Neuronal stem cell (in vitro differentiated cells): ENCODE measurements around the gene MTARC2.

Experiments
- DNase-seq: peaks from one replicate; pipeline ENCODE4 v3.0.0-alpha.2; 2013; ENCODE audit warnings: low spot score
- H2AFZ ChIP-seq: one replicate; pipeline ENCODE4 v1.6.1; 2013; ENCODE audit warnings: mild to moderate bottlenecking, low read length, inconsistent platforms
- H2AK5ac ChIP-seq: 2 replicates; pipeline ENCODE4 v1.6.1; 2013; ENCODE audit warnings: low read depth, mild to moderate bottlenecking, inconsistent platforms, low read length, moderate library complexity, mixed read lengths
- H2BK120ac ChIP-seq: 2 replicates; pipeline ENCODE4 v1.6.1; 2013; ENCODE audit warnings: low read depth, mild to moderate bottlenecking, inconsistent platforms, low read length, moderate library complexity, mixed read lengths
- H2BK12ac ChIP-seq: one replicate; pipeline ENCODE4 v1.6.1; 2013; ENCODE audit warnings: low read length, inconsistent platforms
- H2BK15ac ChIP-seq: 2 replicates; pipeline ENCODE4 v1.6.1; 2013; ENCODE audit warnings: mild to moderate bottlenecking, low read length, inconsistent platforms, mixed read lengths
- H2BK5ac ChIP-seq: one replicate; pipeline ENCODE4 v1.6.1; 2013; ENCODE audit warnings: inconsistent platforms, mild to moderate bottlenecking, low read length, moderate library complexity
- H3K14ac ChIP-seq: one replicate; pipeline ENCODE4 v1.6.1; 2013; ENCODE audit warnings: low read length, inconsistent platforms
- H3K18ac ChIP-seq: 2 replicates; pipeline ENCODE4 v1.6.1; 2013; ENCODE audit warnings: low read length, inconsistent platforms
- H3K23ac ChIP-seq: 2 replicates; pipeline ENCODE4 v1.6.1; 2013; ENCODE audit warnings: low read depth, mild to moderate bottlenecking, mixed read lengths, low read length, inconsistent platforms; ENCODE audit not compliant: poor library complexity
- H3K27ac ChIP-seq: replicated peaks from 3 replicates; pipeline ENCODE4 v1.5.1; 2013; ENCODE audit warnings: low read length, inconsistent platforms
- H3K27me3 ChIP-seq, 3 experiments: 2 replicates each; pipeline ENCODE4 v1.6.1; 2013; ENCODE audit warnings: low read length in 3 of 3, mild to moderate bottlenecking in 2 of 3, inconsistent platforms in 1 of 3, low read depth in 1 of 3, mixed read lengths in 1 of 3, moderate library complexity in 1 of 3; ENCODE audit not compliant: control insufficient read depth in 3 of 3, insufficient read depth in 3 of 3
- H3K36me3 ChIP-seq, 2 donors: replicated peaks in 1 of 2; 2 replicates each; pipeline ENCODE4 v1.6.1; 2013; ENCODE audit warnings: low read length in 2 of 2; ENCODE audit not compliant: control insufficient read depth in 2 of 2, insufficient read depth in 2 of 2
- H3K4ac ChIP-seq: 2 replicates; pipeline ENCODE4 v1.6.1; 2013; ENCODE audit warnings: inconsistent platforms, mild to moderate bottlenecking, low read length, moderate library complexity
- H3K4me1 ChIP-seq, 2 donors: 1 replicate in 1 of 2; 2 replicates in 1 of 2; pipeline ENCODE4 v1.6.1; 2013; ENCODE audit warnings: low read length in 2 of 2, low read depth in 1 of 2; ENCODE audit not compliant: control insufficient read depth in 2 of 2, insufficient read depth in 1 of 2
- H3K4me2 ChIP-seq: one replicate; pipeline ENCODE4 v1.6.1; 2013; ENCODE audit warnings: mild to moderate bottlenecking, low read length, inconsistent platforms; ENCODE audit not compliant: insufficient read depth, poor library complexity, severe bottlenecking
- H3K4me3 ChIP-seq, 2 donors: 2 replicates each; pipeline ENCODE4 v1.5.1; 2013; ENCODE audit warnings: low read length in 2 of 2, mild to moderate bottlenecking in 2 of 2, inconsistent platforms in 1 of 2, moderate library complexity in 1 of 2
- H3K79me1 ChIP-seq: one replicate; pipeline ENCODE4 v1.6.1; 2013; ENCODE audit warnings: low read depth, mild to moderate bottlenecking, inconsistent platforms, low read length, moderate library complexity
- H3K9ac ChIP-seq: one replicate; pipeline ENCODE4 v1.6.1; 2013; ENCODE audit warnings: mild to moderate bottlenecking, low read depth, low read length, inconsistent platforms; ENCODE audit not compliant: poor library complexity
- H3K9me3 ChIP-seq, 2 donors: replicated peaks in 1 of 2; 2 replicates each; pipeline versions ENCODE3 to v1.6.1; 2013; ENCODE audit warnings: low read length in 2 of 2, mild to moderate bottlenecking in 2 of 2, inconsistent platforms in 1 of 2, low read depth in 1 of 2, mixed read lengths in 1 of 2, moderate library complexity in 1 of 2; ENCODE audit not compliant: control insufficient read depth in 2 of 2, insufficient read depth in 1 of 2
- H4K8ac ChIP-seq: one replicate; pipeline ENCODE4 v1.6.1; 2013; ENCODE audit warnings: low read depth, mild to moderate bottlenecking, inconsistent platforms, low read length, moderate library complexity
- H4K91ac ChIP-seq: one replicate; pipeline ENCODE4 v1.6.1; 2013; ENCODE audit warnings: low read length, low read depth, mild to moderate bottlenecking, inconsistent platforms; ENCODE audit not compliant: poor library complexity
- WGBS, 2 donors: extraction: QIAGEN DNeasy Blood & Tissue Kit; methylation state at CpG; one replicate each; pipeline ENCODE4 v1.1.7; 2013; ENCODE audit warnings: missing lambda C conversion rate in 2 of 2, mixed read lengths in 1 of 2; ENCODE audit not compliant: insufficient read length in 2 of 2, insufficient replicate concordance in 1 of 2; ENCODE audit errors: extremely low coverage in 2 of 2; 5-methylcytosine and 5-hydroxymethylcytosine counted together

Gene MTARC2

DNA sequence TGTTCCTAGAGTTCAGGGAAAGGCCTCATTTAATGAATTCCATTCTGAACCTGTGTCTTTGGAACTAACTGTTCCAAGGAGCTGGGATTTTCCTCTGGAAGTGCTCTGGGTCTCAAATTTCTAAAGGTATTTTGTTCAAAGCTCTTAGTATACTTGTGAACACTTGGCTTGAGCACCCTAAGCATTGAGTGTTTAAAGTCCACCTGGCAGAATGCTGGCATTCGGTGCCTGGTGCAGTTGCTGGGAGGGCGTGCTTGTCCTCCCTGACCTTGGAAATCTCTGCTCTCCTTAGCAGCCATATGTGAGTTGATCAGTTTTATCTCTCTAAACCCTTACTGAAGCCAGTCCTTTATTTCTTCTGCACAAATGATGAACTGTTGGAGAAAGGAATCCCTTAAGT, 3.0 kb downstream of the MTARC2 start:
- Histone ChIP-seq H2BK5ac (no peak overlapping the region), H3K4ac (no peak overlapping the region), H3K4me2 (no peak overlapping the region), H3K18ac (no peak overlapping the region), H3K9ac (no peak overlapping the region), H3K14ac (no peak overlapping the region), H4K8ac (no peak overlapping the region), H3K4me1 (peaks cover 2 to 3% of the 10 kb centered on the region in 2 donors), H3K27ac (no peak overlapping the region), H3K23ac (no peak overlapping the region), H2BK15ac (no peak overlapping the region), H4K91ac (no peak overlapping the region), H2BK120ac (no peak overlapping the region), H3K9me3 (no peaks in the 10 kb centered on the region), H2AK5ac (no peak overlapping the region), H3K4me3 (no peak overlapping the region), H3K27me3 (peaks cover 8 to 38% (median 17%) of the 10 kb centered on the region in 3 experiments), H2BK12ac (no peak overlapping the region), H3K79me1 (no peaks in the 10 kb centered on the region), H3K36me3 (peaks cover 0 to 4% of the 10 kb centered on the region in 2 donors), H2AFZ (no peak overlapping the region)
- no peak for DNase-seq
- no CpG with 5 or more reads among the region's 2 CpGs for WGBS, 2 donors

DNA sequence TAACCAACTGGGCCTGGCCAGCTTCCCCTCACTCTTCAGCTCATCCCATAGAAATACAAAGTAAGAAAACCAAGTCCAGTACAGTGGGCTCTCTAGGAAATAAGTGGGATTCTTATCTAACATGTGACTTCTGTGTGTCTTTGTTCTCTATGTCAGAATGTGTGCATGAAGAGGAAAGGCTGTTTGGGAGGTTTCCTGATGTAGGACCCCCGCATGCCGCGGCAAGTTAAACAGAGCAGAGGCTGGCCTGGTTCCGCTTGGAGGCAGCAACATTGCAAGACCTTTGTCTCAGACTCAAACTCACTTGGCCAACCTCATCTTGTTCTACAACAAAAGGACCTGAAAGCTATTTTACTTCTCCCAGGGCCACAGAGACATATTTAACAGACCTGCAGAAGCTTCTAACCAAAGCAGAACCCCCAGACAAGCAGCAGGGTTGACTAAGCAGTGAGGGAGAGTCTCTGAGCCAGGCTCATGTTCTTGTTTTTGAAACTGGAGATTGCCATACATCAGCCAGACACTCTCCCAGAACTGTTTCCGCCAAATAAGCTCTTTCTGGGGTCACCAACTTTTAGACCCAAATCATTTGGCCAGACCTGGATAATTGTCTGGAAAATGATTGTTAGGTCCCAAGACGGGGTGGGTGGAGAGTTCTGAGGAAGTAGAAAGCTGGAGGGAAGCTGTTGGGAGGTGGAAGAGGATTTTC, 6.2 kb downstream of the MTARC2 start:
- no peak for DNase-seq
- Histone ChIP-seq H3K4ac (no peak overlapping the region), H2BK12ac (no peak overlapping the region), H2BK15ac (no peak overlapping the region), H3K23ac (no peak overlapping the region), H3K18ac (no peak overlapping the region), H3K4me1 (no peaks in the 10 kb centered on the region), H2AFZ (no peak overlapping the region), H3K27ac (no peak overlapping the region), H3K14ac (no peak overlapping the region), H3K79me1 (no peaks in the 10 kb centered on the region), H3K27me3 (peaks cover 0 to 7% (median 0%) of the 10 kb centered on the region in 3 experiments), H3K36me3 (peaks cover 0 to 5% of the 10 kb centered on the region in 2 donors), H2BK5ac (no peak overlapping the region), H4K8ac (no peak overlapping the region), H3K4me2 (no peak overlapping the region), H2AK5ac (no peak overlapping the region), H4K91ac (no peak overlapping the region), H3K4me3 (no peak overlapping the region), H3K9me3 (no peaks in the 10 kb centered on the region), H2BK120ac (no peak overlapping the region), H3K9ac (no peak overlapping the region)
- no CpG with 5 or more reads among the region's 6 CpGs for WGBS, 2 donors

DNA sequence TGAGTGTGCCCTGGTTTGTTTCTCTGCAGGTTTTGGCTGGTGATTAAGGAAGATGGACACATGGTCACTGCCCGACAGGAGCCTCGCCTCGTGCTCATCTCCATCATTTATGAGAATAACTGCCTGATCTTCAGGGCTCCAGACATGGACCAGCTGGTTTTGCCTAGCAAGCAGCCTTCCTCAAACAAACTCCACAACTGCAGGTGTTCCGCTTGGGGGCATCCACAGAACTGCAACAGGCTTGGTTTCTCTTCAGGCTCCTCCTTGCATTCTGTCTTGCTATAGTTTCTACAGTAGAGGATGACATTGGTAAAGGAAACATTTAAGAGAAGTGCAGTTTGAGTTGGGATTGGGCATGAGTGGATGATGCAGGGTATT, 6.8 kb downstream of the MTARC2 start:
- no peak overlapping the region for H2AK5ac ChIP-seq
- no peak overlapping the region for H2AFZ ChIP-seq
- no peak overlapping the region for H3K4ac ChIP-seq
- no peak overlapping the region for H2BK5ac ChIP-seq
- no CpG with 5 or more reads among the region's 4 CpGs for WGBS, 2 donors
- no peak overlapping the region for H4K8ac ChIP-seq
- no peak overlapping the region for H3K4me3 ChIP-seq
- no peak overlapping the region for H3K23ac ChIP-seq
- no peaks in the 10 kb centered on the region for H3K4me1 ChIP-seq
- no peak overlapping the region for H2BK120ac ChIP-seq
- no peak for DNase-seq
- no peaks in the 10 kb centered on the region for H3K79me1 ChIP-seq
- H3K9ac ChIP-seq: no peak overlapping the region
- H2BK15ac ChIP-seq: no peak overlapping the region
- peaks cover 0 to 5% of the 10 kb centered on the region in 2 donors for H3K36me3 ChIP-seq
- H3K4me2 ChIP-seq: no peak overlapping the region
- H3K9me3 ChIP-seq: no peaks in the 10 kb centered on the region
- peaks cover 0 to 2% (median 0%) of the 10 kb centered on the region in 3 experiments for H3K27me3 ChIP-seq
- no peak overlapping the region for H4K91ac ChIP-seq
- no peak overlapping the region for H3K18ac ChIP-seq
- no peak overlapping the region for H3K27ac ChIP-seq
- H3K14ac ChIP-seq: no peak overlapping the region
- H2BK12ac ChIP-seq: no peak overlapping the region

DNA sequence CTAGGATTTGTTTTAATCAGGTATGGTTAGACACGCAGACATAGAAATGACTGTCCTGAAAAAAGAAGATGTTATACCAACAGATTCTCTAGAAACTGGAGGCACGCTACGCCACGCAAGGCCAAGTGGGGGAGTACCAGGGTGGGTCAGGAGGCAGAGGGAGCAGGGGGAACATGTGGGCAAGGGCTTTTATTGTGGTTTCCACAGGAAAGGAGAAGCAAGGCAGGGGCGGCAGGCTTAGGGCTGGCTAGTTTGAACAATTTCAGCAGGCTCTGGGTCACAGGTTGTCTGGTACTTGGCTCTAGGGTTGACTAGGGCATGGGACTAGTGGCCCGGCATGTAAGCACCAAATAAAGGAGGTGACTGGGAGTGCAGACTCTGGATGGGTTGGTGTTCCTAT, 7.2 kb downstream of the MTARC2 start:
- Histone ChIP-seq H2BK15ac (no peak overlapping the region), H3K23ac (no peak overlapping the region), H3K27ac (no peak overlapping the region), H3K9me3 (no peaks in the 10 kb centered on the region), H3K4me2 (no peak overlapping the region), H3K4me1 (no peaks in the 10 kb centered on the region), H2AFZ (no peak overlapping the region), H3K36me3 (peaks cover 0 to 5% of the 10 kb centered on the region in 2 donors), H3K14ac (no peak overlapping the region), H4K91ac (no peak overlapping the region), H3K79me1 (no peaks in the 10 kb centered on the region), H3K9ac (no peak overlapping the region), H2BK120ac (no peak overlapping the region), H4K8ac (no peak overlapping the region), H2AK5ac (no peak overlapping the region), H3K18ac (no peak overlapping the region), H3K4ac (no peak overlapping the region), H2BK5ac (no peak overlapping the region), H3K27me3 (peaks cover 0 to under 1% (median 0%) of the 10 kb centered on the region in 3 experiments), H3K4me3 (no peak overlapping the region), H2BK12ac (no peak overlapping the region)
- no peak for DNase-seq
- no CpG with 5 or more reads among the region's 6 CpGs for WGBS, 2 donors
